ENCODE measurements around the gene ZNF587.
"Not testable (repeated sequence)": the region's sequence is repeated elsewhere in the genome, so short reads cannot be mapped to it uniquely, and the experiment has no call there.

Gene ZNF587

DNA sequence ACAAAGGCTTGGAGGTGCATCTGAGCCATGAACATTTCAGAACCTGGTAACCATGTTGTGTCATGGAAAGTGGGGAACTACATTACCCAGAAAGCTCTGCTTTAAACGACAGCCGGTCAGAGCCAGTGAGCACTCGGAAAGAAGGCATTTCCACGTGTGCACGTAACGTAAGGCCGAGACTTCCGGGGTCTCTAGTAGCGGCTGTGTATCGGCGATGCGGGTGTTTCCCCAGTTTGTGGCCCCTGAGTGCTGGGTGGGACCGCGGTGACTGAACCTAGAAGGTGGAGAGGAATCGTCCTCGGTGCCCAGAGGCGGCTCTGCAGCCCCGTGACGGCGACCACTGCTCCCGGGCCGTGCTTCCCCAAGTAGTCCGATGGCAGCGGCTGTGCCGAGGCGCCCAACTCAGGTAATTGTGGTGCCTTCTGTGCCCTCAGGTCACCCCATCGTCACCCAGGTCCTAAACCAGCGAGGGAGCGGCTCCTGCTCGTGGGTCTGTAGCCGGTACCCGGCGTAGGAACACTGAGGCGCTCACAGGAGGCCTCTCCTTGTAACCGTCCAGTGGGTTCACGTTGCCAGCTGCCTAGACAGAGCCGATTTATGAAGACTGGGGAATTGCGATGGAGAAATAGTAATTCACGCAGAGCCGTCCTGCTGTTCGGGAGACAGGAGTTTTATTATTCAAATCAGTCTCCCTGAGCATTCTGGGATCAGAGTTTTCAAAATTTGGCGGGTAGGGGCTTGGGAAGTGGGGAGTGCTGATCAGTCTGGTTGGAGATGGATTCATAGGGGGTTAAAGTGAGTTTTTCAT lies at the start of gene ZNF587:
ZNF587 (plus strand) TSS at position 194 of the 808 bp plus-strand sequence; CDS start at position 374, 180 bp downstream.
- peak; percentile 89 for DNase-seq (ENCODE audit: low read depth)
- peak within 1 kb of the TSS; percentile 80 for H3K4me3 ChIP-seq (ENCODE audit: low read length)

DNA sequence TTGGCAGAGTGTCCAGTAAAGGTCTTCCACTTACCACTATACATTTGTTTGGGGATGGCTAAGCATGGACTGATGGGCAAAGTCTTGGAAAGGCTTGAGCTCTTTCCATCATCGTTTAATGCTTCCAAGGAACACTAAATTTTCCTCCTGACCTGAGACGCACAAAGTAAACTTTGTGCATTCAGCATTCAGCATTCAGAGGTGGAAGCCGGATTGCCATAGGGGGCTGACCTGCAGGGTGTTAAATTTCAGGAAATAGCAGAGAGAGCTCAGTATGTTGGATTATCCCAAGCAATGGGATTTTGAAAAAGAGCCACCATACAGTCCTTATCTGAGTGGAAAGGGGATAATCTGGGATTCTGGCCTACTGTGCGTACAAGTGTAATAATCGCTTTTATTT lies 49.0 kb upstream of the ZNF587 start:
- DNase-seq (ENCODE audit: low read depth): no peak
- H3K4me3 ChIP-seq (ENCODE audit: low read length): no peak overlapping the region
- TF ChIP-seq, protein P1, sequence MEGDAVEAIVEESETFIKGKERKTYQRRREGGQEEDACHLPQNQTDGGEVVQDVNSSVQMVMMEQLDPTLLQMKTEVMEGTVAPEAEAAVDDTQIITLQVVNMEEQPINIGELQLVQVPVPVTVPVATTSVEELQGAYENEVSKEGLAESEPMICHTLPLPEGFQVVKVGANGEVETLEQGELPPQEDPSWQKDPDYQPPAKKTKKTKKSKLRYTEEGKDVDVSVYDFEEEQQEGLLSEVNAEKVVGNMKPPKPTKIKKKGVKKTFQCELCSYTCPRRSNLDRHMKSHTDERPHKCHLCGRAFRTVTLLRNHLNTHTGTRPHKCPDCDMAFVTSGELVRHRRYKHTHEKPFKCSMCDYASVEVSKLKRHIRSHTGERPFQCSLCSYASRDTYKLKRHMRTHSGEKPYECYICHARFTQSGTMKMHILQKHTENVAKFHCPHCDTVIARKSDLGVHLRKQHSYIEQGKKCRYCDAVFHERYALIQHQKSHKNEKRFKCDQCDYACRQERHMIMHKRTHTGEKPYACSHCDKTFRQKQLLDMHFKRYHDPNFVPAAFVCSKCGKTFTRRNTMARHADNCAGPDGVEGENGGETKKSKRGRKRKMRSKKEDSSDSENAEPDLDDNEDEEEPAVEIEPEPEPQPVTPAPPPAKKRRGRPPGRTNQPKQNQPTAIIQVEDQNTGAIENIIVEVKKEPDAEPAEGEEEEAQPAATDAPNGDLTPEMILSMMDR (IDR thresholded peaks at IDR 0.05; ENCODE audit: insufficient read depth, low read depth, low read length, missing control alignments): no peak

DNA sequence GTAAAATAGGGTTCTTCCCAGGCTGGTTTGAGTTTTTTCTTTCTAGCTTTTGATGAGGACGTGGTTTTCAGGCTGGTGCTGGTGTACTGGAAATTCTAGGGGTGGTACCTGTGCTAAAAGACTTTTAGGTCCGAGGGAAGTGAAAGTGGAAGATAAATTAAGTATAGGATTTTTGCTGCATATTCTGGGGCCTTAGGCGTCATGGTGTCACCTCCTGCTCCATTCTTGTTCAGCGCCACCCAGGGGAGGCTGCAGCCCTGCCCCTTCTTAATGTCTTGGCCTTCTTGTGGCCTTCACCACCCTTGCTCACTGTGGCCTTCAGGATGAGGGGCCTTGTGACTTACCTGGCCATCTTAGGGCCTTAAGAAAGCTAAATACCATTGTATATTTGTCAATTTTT lies 47.4 kb upstream of the ZNF587 start:
- no peak overlapping the region for H3K4me3 ChIP-seq (ENCODE audit: low read length)
- DNase-seq (ENCODE audit: low read depth): no peak
- TF ChIP-seq, protein P1 (IDR thresholded peaks at IDR 0.05; ENCODE audit: insufficient read depth, low read depth, low read length, missing control alignments): no peak

DNA sequence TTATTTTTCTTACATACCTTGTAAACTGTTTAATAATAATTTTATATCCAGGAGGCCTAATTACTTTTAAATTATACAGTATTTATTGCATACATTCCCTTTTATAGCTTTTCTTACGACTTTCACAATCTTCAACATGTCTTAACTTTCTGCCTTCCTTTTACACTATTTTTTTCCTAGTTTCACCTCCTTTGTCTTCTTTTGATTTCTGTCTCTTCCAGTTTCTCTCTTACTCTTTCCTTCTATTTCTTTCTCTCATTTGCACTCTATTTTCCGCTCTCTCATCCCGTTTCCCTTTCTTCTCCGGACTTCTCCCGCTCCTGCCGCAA lies 46.4 kb upstream of the ZNF587 start:
- DNase-seq (ENCODE audit: low read depth): no peak
- TF ChIP-seq, protein P1 (IDR thresholded peaks at IDR 0.05; ENCODE audit: insufficient read depth, low read depth, low read length, missing control alignments): no peak
- peak overlapping the region; percentile 66 for H3K4me3 ChIP-seq (ENCODE audit: low read length)

DNA sequence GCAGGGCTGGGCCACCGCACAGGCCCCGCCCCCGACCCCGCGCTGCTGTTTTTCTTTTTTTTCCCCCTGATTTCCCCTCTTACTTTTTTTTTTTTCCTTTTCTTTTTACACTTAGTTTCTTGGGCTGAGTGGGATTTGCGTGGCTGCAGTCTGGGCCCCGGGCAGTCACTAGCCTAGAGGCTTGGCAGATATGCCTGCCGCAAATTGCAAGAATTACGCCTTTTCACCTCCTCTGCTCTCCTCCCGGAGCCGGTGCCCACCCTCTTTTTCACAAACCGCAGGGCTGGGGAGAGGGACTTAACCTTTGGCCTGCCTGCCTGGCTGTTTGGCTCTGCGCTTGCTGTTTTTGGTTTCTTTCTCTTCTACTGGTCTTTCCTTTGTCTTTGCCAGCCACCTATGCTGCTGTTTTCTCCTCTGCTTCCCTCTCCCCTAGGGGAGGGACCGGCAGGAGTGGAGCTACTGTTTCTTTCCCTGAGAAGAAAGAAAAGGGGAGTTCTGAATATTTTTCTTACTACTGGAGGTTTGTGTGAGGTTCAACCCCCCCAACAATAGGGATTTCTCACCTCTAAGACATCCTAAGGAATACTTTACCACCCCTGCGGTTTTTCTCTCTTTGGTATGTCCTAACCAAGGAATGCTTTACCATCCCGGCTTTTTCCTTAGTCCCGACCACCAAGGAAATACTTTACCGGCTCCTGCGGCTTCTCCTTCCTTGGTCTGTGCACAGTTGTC lies 45.9 kb upstream of the ZNF587 start:
- DNase-seq (ENCODE audit: low read depth): peak; percentile 67
- peak overlapping the region; percentile 66 for H3K4me3 ChIP-seq (ENCODE audit: low read length)
- TF ChIP-seq, protein P1 (IDR thresholded peaks at IDR 0.05; ENCODE audit: insufficient read depth, low read depth, low read length, missing control alignments): no peak

DNA sequence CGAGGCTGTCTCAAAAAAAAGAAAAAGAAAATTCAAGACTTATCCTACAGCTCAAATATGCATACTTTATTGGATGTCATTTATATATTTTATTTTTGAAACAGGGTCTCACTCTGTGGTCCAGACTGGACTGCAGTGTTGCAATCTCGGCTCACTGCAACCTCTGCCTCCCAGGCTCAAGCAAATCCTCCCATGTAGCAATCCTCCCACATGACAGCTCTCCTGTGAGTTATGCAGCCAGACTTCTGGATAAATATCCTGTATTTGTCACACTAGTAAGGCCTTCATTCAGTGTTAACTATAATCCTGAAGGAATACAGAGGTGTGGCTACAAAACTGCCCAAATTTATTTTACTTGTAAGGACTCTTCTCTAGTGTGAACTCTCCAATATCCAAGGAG lies 42.1 kb upstream of the ZNF587 start:
- TF ChIP-seq, protein P1 (IDR thresholded peaks at IDR 0.05; ENCODE audit: insufficient read depth, low read depth, low read length, missing control alignments): no peak
- DNase-seq (ENCODE audit: low read depth): peak; percentile 43
- no peak overlapping the region for H3K4me3 ChIP-seq (ENCODE audit: low read length)

DNA sequence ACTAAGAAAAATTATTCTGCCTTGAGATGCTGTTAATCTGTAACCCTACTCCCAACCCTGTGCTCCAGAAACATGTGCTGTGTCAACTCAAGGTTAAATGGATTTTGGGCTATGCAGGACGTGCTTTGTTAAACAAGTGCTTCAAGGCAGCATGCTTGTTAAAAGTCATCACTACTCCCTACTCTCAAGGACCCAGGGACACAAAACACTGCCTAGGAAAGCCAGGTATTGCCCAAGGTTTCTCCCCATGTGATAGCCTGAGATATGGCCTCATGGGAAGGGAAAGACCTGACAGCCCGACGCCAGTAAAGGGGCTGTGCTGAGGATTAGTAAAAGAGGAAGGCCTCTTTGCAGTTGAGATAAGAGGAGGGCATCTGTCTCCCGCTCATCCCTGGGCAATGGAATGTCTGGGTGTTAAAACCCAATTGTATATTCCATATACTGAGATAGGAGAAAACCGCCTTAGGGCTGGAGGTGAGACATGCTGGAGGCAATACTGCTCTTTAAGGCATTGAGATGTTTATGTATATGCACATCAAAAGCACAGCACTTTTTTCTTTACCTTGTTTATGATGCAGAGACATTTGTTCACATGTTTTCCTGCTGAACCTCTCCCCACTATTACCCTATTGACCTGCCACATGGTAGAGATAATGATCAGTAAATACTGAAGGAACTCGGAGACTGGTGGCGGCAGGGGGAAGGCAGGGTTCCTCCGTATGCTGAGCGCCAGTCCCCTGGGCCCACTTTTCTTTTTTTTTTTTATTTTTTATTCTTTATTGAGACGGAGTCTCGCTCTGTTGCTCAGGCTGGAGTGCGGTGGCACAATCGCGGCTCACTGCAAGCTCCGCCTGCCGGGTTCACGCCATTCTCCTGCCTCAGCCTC lies 39.0 kb upstream of the ZNF587 start:
- not testable (repeated sequence) for DNase-seq (ENCODE audit: low read depth); H3K4me3 ChIP-seq (ENCODE audit: low read length)

All from epithelial cell of esophagus (primary cell).